Thyroid gland (tissue), 4 donors: ENCODE measurements around the gene RAB11FIP3.

Experiments
- POLR2A ChIP-seq, 2 donors: fragments of 450-650 bp; IDR thresholded peaks; one replicate each; pipeline ENCODE4 v1.6.1; 2017; ENCODE audit warnings: antibody characterized with exemption in 2 of 2, mild to moderate bottlenecking in 2 of 2, moderate library complexity in 1 of 2
- TF ChIP-seq, protein P1 (sequence below), 6 experiments: fragments of 200-600 bp in 3 of 6; fragments of 450-650 bp in 3 of 6; sonication (generic) in 3 of 6; IDR thresholded peaks; one replicate each; pipeline ENCODE4 v1.5.1; 2016 to 2019; ENCODE audit warnings: antibody characterized with exemption in 6 of 6, mild to moderate bottlenecking in 2 of 6, inconsistent platforms in 1 of 6, moderate library complexity in 1 of 6

- TF ChIP-seq, protein P1, sequence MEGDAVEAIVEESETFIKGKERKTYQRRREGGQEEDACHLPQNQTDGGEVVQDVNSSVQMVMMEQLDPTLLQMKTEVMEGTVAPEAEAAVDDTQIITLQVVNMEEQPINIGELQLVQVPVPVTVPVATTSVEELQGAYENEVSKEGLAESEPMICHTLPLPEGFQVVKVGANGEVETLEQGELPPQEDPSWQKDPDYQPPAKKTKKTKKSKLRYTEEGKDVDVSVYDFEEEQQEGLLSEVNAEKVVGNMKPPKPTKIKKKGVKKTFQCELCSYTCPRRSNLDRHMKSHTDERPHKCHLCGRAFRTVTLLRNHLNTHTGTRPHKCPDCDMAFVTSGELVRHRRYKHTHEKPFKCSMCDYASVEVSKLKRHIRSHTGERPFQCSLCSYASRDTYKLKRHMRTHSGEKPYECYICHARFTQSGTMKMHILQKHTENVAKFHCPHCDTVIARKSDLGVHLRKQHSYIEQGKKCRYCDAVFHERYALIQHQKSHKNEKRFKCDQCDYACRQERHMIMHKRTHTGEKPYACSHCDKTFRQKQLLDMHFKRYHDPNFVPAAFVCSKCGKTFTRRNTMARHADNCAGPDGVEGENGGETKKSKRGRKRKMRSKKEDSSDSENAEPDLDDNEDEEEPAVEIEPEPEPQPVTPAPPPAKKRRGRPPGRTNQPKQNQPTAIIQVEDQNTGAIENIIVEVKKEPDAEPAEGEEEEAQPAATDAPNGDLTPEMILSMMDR (IDR thresholded peaks at IDR 0.05) = no peak
- no peak for TF ChIP-seq POLR2A (IDR thresholded peaks at IDR 0.05)
Measured at GRCh38 chr16:524274-525040, 99.0 kb downstream of the RAB11FIP3 start.
